Glutamatergic neuron (in vitro differentiated cells): Measurements from ENCODE around the gene JAG1. TPM values are rescaled to one million over a fixed set of nuclear protein-coding genes. Genes with fewer than 3 reads are reported as not detected.
"Not testable (repeated sequence)": the region's sequence is repeated elsewhere in the genome, so short reads cannot be mapped to it uniquely, and the experiment has no call there.

ENCODE experiments used
- DNase-seq: peaks from one replicate; pipeline ENCODE4 v3.0.0; 2022
- H3K27ac Mint-ChIP-seq: one replicate; pipeline ENCODE4 v1.8.0; 2020; ENCODE audit warnings: mild to moderate bottlenecking, mixed read lengths, inconsistent platforms; ENCODE audit not compliant: unreplicated experiment
- H3K27me3 Mint-ChIP-seq: one replicate; pipeline ENCODE4 v1.8.0; 2020; ENCODE audit warnings: mild to moderate bottlenecking, moderate library complexity, mixed read lengths, inconsistent platforms; ENCODE audit not compliant: unreplicated experiment
- H3K36me3 Mint-ChIP-seq: one replicate; pipeline ENCODE4 v1.8.0; 2020; ENCODE audit warnings: mild to moderate bottlenecking, mixed read lengths, inconsistent platforms; ENCODE audit not compliant: unreplicated experiment
- H3K4me1 Mint-ChIP-seq: one replicate; pipeline ENCODE4 v1.8.0; 2020; ENCODE audit warnings: mild to moderate bottlenecking, low read depth, mixed read lengths, inconsistent platforms; ENCODE audit not compliant: unreplicated experiment
- H3K4me3 Mint-ChIP-seq: one replicate; pipeline ENCODE4 v1.8.0; 2020; ENCODE audit warnings: mild to moderate bottlenecking, mixed read lengths, inconsistent platforms; ENCODE audit not compliant: unreplicated experiment
- H3K9me3 Mint-ChIP-seq: one replicate; pipeline ENCODE4 v1.8.0; 2020; ENCODE audit warnings: mild to moderate bottlenecking, moderate library complexity, mixed read lengths, inconsistent platforms; ENCODE audit not compliant: unreplicated experiment
- total RNA-seq: library from RNA; stranded (reverse); fragmentation: NEBNext Ultra II Directional; extraction: Animal tissue kit (Norgen Biotek cat#: 25700); gene quantifications from one replicate; pipeline ENCODE4 v1.2.1, GENCODE V29; 2021; ENCODE audit not compliant: unreplicated experiment
- TF ChIP-seq, protein P1 (sequence below): fragments of 200-600 bp; sonication (generic); IDR thresholded peaks from one replicate; pipeline ENCODE4 v1.5.0; 2021; ENCODE audit not compliant: partially characterized antibody, unreplicated experiment

JAG1 gene
- total RNA-seq, 1 donor from 2014 or later = 11.4 TPM

DNA sequence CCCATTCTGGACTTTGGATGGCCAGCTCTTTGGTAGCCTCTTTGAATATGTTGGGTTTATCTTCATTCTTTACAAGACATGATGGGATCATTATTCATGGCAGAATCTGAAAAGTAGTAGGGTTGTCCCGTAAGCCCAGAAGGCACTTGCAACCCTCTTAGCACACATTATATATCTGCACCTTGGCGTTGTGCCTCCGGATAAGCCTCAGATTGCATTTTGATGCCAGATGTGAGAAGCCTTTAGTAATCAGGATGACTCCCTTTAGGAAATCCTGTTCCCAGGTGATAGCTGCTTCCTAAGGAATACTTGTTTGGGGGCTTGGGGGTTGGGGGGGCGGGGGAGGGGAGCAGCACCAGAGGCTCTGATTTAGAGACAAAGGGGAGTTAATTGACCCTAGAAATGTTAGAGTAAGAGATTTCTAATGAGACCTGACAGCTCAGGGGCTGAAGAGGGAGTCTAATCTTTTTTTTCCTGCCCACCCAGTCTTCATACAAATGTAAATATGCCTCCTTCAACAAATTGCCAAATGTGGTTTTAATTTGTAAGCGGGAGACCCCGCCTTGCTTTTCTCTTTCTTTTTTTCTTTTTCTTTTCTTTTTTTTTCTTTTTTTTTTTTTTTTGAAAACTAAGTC lies 55.1 kb downstream of the JAG1 start:
- no peak for DNase-seq
- Mint-ChIP-seq H3K27ac (no peak overlapping the region), H3K4me1 (peaks cover 9% of the 10 kb centered on the region), H3K9me3 (no peaks in the 10 kb centered on the region), H3K4me3 (no peak overlapping the region), H3K36me3 (no peaks in the 10 kb centered on the region), H3K27me3 (no peaks in the 10 kb centered on the region)
- TF ChIP-seq, protein P1, sequence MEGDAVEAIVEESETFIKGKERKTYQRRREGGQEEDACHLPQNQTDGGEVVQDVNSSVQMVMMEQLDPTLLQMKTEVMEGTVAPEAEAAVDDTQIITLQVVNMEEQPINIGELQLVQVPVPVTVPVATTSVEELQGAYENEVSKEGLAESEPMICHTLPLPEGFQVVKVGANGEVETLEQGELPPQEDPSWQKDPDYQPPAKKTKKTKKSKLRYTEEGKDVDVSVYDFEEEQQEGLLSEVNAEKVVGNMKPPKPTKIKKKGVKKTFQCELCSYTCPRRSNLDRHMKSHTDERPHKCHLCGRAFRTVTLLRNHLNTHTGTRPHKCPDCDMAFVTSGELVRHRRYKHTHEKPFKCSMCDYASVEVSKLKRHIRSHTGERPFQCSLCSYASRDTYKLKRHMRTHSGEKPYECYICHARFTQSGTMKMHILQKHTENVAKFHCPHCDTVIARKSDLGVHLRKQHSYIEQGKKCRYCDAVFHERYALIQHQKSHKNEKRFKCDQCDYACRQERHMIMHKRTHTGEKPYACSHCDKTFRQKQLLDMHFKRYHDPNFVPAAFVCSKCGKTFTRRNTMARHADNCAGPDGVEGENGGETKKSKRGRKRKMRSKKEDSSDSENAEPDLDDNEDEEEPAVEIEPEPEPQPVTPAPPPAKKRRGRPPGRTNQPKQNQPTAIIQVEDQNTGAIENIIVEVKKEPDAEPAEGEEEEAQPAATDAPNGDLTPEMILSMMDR = no peak

DNA sequence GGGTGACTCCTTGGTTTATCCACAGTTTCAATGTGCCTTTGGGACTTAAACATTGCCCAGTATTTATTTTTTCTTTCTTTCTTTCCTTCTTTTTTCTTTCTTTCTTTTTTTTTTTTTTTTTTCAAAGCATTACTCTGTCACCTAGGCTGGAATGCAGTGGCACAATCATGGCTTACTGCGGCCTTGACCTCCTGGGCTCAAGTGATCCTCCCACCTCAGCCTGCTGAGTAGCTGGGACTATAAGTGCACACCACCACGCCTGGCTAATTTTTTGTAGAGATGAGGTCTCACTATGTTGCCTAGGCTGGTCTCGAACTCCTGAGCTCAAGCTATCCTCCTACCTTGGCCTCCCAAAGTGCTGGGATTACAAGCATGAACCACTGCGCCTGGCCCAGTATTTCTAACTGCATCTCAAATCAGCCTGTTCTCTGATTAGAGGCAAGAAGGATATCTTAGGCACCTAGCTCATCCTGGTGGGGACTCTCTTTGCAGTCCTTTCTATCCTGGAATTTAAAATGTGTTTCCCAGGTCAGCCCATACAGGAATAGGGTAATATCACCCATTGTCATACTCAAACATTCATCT lies 56.2 kb downstream of the JAG1 start:
- not testable (repeated sequence) for H3K4me3 Mint-ChIP-seq, H3K27ac Mint-ChIP-seq, H3K27me3 Mint-ChIP-seq, DNase-seq, H3K36me3 Mint-ChIP-seq, H3K9me3 Mint-ChIP-seq, H3K4me1 Mint-ChIP-seq

DNA sequence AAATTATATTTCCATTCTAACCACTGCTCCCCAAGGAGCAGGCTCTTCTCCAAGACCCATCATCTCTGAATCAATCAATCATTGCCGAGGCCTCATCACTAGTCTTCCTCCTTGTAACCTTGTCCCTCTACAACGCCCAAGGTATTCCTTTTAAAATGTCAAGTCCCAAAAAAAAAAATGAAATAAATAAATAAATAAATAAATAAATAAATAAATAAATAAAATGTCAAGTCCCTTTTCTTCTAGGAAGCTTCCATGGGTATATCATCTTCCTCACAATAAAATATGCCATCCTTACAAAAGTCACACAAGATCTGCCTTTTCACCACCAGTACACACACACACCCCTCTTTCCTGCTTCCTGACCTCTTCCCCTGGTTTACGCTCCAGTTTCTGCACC lies 57.6 kb downstream of the JAG1 start:
- no peaks in the 10 kb centered on the region for H3K27me3 Mint-ChIP-seq
- DNase-seq = no peak
- TF ChIP-seq, protein P1 = no peak
- no peak overlapping the region for H3K4me3 Mint-ChIP-seq
- peaks cover 9% of the 10 kb centered on the region for H3K4me1 Mint-ChIP-seq
- no peaks in the 10 kb centered on the region for H3K36me3 Mint-ChIP-seq
- no peak overlapping the region for H3K27ac Mint-ChIP-seq
- no peaks in the 10 kb centered on the region for H3K9me3 Mint-ChIP-seq

DNA sequence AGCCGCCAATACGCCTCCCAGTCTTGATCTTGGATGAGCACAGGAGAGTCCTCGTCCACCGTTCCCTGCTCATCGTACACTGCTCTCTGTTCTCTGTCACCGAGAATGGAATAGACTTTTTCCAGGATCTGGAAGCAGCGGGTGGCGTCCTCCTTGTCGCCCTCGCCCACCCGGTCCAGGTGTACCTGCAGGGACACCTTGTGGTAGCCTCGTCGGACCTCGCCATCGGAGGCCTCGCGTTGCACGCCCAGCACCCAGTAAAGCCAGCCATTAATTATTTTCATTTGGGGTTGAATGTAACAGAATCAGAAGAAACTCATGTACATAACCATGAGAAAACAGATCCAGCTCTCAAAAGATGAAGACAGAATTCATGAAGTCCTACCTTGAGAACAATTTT lies 59.9 kb downstream of the JAG1 start:
- Mint-ChIP-seq H3K4me3 (no peak overlapping the region), H3K27ac (no peak overlapping the region), H3K4me1 (no peaks in the 10 kb centered on the region), H3K9me3 (no peaks in the 10 kb centered on the region), H3K36me3 (no peaks in the 10 kb centered on the region), H3K27me3 (no peaks in the 10 kb centered on the region)
- DNase-seq = no peak
- TF ChIP-seq, protein P1 = no peak

DNA sequence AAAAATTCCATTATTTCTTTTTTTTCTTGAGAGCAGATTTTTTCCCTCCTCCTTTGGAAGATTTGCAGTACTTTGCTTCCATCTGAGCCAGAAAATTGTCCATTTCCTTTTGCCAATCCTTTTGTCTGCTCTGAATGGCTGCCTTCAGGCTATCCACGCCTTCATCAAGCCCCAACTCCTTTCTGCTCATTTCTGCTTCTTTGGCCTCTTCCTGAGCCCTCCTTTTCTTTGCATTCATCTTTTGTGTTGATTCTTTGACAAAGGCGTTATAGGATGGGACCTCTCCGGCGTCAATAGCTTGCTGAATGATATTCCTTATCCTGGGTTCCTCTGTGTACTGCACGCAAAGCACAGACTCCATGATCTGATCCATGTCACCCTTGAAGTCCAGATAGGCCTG lies 60.4 kb downstream of the JAG1 start:
- not testable (repeated sequence) for H3K36me3 Mint-ChIP-seq, DNase-seq, H3K9me3 Mint-ChIP-seq, H3K4me1 Mint-ChIP-seq, H3K4me3 Mint-ChIP-seq, H3K27me3 Mint-ChIP-seq, H3K27ac Mint-ChIP-seq

DNA sequence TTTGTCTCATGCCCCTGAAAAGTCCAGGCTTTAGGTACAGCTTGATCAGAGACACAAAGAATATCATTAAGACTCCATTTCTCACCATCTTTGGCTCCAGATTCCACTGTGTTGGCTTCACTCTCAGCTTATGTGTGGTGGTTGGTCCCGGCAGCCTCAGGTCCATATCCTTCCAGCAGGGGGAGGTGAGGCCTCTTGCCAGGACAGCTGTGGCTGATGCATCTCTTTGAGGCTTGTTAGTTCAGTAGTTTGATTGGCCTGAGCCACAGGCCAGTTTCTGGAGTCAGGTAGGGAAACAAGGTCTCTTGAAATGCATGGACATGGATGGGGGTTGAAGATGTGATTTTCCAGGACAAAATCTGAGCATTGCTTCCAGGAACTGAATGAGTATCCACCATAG lies 62.4 kb downstream of the JAG1 start:
- DNase-seq = peak; percentile 50
- TF ChIP-seq, protein P1 = peak; percentile 46
- no peaks in the 10 kb centered on the region for H3K36me3 Mint-ChIP-seq
- H3K27ac Mint-ChIP-seq = no peak overlapping the region
- H3K4me1 Mint-ChIP-seq = peaks cover 9% of the 10 kb centered on the region
- H3K27me3 Mint-ChIP-seq = peaks cover 1% of the 10 kb centered on the region
- no peaks in the 10 kb centered on the region for H3K9me3 Mint-ChIP-seq
- no peak overlapping the region for H3K4me3 Mint-ChIP-seq
